Smooth muscle cell of the coronary artery (primary cell): Measurements from ENCODE around the gene CLK2. TPM values are rescaled to one million over a fixed set of nuclear protein-coding genes. Genes with fewer than 3 reads are reported as not detected.

Experiments
- total RNA-seq: library from RNA; depleted of rRNA; stranded (reverse); fragments of >200 nt; gene quantifications from 2 replicates; pipeline ENCODE4 v1.2.3, GENCODE V29; 2014; ENCODE audit warnings: low replicate concordance

The CLK2 gene
- total RNA-seq: 27.1 and 64.4 TPM in 2 replicates

DNA sequence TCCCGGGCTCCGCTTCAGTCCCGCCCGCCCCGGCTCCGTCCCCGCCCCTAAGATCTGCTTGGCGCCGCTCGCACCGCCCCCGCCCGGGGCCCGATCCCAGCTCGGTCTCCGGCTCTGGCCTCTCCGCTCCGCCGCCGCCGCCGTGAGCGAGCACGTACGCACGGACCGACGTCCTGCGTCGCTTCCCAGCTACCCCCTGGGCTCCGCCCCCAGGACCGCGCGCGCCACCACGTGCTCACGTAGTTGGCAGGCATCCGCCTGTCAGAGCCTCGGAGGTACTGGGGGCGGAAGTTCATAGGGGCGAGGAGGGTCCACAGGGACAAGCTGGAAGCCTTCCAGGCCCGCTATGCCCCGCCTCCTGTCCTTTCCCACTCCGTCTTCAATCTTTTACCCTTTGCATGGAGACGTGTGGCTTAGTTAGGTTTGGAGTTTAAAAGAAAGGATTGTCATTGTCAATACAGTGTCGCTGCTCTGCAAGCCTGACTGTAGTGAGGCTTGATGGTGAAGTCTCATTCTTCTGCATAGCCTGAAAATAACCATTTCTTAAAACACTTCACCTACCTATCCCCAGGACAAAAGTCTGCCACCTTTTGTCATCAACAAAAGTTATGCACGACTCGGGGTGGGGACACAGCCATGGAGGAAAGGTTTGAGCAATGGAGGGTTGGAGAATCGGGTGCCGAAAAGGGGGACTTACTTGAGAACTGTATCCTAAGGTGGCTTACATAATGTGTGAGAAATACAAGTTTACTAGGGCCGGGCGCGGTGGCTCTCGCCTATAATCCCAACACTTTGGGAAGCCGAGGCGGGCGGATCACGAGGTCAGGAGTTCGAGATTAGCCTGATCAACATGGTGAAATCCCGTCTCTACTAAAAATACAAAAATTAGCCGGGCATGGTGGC is at the start of gene CLK2:
TSS of gene CLK2 (minus strand) at position 162 of the 903 bp plus-strand sequence. CDS start 2,527 bp downstream, outside the sequence.

DNA sequence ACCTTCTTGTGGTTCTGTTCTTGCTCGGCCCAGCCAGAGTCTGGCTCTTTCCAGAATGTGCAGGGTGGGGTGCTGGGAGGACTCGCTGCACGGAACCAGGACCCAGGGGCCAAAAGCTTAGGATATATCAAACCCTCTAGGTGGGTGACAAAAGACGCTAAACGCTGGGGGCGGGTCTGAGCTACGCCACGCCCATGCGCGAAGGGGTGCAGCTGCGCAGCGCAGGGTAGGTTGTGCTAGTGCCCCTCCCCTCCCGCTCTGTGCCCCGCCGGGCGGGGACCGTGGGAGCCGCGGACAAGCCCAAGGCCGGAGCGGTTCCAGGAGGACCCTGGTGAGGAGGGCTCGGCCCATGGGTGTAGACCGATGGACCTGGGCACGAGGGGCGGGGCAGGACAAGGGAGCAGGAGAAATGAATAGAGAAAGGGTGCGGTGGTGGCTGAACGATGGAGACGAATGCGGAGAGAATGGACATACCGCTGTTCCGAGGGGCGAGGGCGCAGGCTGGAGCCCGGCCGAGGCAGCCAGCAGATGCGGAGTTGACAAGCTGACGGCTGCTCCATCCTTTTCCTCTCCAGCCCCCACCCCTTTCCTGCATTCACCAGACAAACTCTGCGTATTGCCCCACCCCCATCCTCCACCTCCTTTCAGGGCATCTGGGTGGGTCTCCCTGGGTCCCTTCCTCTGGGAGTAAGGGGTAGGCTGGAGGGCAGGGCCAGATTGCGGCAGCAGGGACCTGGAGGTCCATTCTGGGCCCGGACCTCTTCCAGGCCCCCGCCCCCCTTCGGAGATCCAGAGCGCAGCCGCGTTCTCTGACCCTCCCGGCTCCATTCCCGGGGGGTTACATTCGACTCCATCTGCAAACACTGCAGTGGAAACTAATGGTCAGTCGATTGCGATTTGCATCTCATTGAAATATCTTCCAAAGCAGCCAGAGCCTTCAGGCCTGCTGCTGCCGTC is 47.6 kb upstream of the CLK2 start, which contains the start of gene RUSC1:
TSS of gene RUSC1 (plus strand) at position 234 of the 957 bp plus-strand sequence. CDS start 880 bp downstream, outside the sequence.

DNA sequence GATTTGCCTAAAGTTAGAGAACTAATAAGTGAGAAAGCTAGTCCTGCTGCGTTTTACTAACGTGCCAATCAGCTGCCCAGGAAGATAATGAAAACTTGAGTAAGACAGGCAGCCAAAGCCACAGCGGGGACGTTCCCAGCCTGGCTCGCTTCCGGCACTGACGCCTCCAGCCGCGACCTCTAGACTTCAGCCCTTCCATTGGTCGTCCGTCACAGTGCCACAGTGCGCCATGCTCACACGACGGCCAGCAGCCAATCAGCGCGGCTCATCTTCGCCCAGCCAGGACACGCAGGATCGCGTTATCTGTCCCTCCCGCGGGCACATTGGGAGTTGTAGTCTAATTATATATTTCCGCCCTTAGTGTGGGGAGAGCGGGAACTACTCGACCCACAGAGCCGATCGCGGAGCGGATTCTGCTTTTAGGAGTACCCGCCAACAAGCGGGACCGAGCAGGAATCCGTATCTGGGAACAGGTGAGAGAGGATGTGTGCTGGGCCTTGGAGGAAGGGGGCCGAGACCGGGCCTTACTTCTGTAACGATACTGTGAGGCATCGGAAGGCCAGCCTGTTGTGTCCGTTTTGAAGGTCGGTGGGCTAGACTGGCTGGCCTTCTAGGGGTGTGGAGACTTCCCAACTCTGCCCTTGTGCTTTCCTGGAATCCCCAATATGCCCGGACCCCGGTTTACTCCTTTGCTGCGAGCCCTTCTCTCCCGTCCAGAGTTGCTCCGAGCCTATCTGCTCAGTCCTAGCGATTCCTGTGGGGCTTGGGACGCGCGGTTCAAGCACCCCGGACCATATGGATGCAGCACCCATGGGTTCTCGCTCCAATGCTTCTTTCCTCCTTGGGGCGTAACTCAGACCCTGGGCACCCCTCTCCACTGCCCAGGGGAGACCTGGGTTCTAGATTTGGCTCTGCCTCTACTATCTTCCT is 35.5 kb upstream of the CLK2 start, which contains the start of gene FDPS:
TSS of gene FDPS (plus strand) at position 374 of the 930 bp plus-strand sequence. CDS start 924 bp downstream, outside the sequence.

DNA sequence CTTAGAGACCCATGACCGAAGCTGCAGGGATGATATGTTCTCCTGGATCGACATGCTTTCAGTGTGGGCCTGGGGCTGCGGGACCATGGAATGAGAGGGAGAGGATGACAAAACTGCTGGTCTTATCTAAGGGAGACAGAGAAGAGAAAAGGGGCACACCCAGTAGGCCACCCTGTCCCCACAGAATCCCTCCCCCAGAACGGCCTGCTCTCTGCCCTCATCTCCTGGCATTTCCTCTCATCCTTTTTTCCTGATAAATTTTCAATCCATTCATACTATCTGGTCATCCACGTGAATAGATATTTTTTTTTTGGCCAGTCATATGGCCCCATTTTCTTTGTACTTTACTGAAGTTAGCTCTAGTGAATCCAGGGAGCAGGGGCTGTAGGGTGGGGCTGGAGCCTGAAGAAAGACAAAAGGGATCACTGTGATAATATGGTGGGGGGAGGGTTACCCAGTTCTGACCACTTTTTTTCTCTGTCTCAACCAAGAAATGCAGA is 28.1 kb upstream of the CLK2 start, which contains the start of gene PKLR:
TSS of gene PKLR (minus strand) at position 97 of the 500 bp plus-strand sequence. CDS start at position 54, 43 bp downstream.

DNA sequence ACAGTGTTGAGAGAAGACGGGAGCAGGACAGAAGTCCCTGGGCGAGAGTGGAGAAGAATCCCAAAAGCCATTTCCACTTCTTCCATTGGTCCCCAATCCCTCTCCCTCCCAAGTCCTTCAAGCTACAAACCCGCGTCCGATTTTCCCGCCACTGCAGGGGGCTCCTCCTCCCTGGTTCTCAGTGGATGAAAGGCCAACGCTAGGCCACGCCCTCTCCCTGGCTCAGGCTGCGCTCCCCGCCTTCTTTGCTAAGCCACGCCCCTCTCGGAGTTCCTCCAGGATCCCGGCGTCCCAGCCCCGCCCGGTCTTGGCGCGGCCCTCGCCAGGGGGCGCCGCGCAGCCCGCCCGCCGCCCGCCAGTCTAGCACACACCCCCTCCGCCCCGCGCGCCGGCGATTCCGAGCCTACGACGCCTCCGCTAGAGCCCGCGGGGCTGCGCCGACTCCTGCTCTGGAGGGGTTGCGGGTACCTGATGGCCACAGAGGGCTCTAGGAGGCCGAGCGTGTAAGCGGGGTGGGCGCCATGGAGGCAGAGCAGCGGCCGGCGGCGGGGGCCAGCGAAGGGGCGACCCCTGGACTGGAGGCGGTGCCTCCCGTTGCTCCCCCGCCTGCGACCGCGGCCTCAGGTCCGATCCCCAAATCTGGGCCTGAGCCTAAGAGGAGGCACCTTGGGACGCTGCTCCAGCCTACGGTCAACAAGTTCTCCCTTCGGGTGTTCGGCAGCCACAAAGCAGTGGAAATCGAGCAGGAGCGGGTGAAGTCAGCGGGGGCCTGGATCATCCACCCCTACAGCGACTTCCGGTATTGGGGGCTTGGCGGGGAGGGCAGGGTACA is 4.0 kb upstream of the CLK2 start, which contains the start of gene HCN3:
TSS of gene HCN3 (plus strand) at position 394 of the 832 bp plus-strand sequence. CDS start at position 522, 128 bp downstream.

DNA sequence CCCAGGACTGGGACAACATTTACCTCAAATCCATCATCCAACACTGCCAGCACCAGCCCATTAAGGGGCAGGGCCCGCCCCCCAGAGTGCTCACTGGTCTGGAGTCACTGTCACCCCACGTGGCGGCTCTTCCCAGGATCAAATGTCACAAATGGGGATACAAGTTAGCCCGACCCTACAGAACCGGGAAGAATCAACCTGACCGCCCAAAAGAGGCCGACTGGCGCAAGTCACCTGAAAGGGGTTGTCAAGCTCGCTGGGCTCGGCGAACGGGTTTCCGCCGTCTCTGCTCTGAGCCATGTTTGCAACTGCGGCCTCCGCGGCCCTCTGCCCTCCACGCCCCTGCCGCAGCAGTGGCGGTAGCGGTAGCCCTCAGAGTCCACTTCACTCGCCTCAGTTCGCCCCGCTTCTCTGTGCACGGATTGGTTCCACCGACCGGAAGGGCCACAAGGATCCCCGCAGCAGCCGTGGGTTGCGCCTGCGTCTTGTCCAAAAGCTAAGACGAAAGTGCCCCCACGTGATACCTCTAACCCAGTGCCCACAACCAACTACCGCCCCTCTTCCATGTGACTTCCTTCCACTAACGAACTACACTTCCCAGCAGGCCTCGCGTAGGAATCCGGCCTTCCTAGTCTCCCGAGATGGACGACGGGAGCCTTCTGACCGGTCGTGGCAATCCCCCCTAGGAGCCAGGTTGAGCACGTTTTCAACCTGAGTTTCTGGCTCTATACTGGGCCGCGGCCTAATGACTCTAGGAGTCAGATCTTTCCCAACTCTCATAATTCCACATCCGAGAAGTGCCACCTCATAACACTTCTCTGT is 11.2 kb downstream of the CLK2 start, which contains the start of gene SCAMP3:
TSS of gene SCAMP3 (minus strand) at position 509 of the 822 bp plus-strand sequence. CDS start at position 300, 209 bp downstream.

DNA sequence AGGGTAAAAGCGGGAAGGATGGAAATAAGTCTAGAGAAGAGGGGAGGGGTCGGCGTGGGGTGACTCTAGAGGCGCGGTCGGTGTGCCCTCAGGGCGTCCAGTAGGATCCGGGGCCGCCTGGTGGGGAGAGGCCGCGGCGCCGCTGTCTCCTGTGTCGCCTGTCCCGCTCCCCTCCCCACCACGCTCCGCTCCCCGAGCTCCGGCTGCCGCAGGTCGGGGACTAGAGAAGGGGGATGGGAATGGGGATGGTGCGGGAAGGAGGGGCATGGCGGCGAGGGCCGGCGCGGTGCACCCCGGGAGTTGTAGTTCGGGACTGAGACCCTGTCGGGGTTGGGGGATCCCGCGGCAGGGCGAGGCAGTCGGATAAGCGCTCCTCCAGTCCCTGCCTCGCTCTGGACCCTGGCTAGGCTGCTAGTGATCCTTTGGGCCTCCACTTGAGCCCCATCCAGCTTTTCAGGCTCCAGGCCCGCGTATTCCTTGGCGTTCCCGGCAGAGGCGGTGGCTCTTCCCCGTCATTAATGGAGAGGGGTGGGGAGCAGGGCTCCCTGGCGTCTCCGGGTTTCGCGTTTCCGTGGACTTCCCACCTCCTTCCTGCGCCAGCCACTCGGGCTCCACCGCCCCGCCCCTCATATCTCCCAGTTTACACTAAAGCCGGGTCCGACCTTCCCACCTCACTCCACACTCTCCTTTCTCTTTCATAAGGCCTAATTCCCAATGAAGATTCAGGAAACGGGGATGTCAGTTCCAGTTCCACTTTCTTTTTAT is 17.9 kb downstream of the CLK2 start, which contains the start of gene ENTREP3:
TSS of gene ENTREP3 (minus strand) at position 241 of the 765 bp plus-strand sequence. CDS start 606 bp downstream, outside the sequence.

Other genes starting within 250 kb of the CLK2 start
- not detected in 2 replicates for gene DCST2, start 239.7 kb downstream of the CLK2 start, total RNA-seq
- gene DCST1, start 239.7 kb downstream of the CLK2 start, total RNA-seq: not detected in 2 replicates
- gene ADAM15, start 222.2 kb downstream of the CLK2 start, total RNA-seq: 48.2 and 64.5 TPM in 2 replicates
- 1.8 and 5.7 TPM in 2 replicates for gene EFNA4, start 209.8 kb downstream of the CLK2 start, total RNA-seq
- 0.35 and 0.90 TPM in 2 replicates for gene EFNA3, start 194.7 kb downstream of the CLK2 start, total RNA-seq
- 0.23 and 4.9 TPM in 2 replicates for gene EFNA1, start 145.6 kb downstream of the CLK2 start, total RNA-seq
- 17.9 and 32.0 TPM in 2 replicates for gene SLC50A1, start 137.7 kb downstream of the CLK2 start, total RNA-seq
- 27.5 and 42.7 TPM in 2 replicates for gene DPM3, start 133.0 kb downstream of the CLK2 start, total RNA-seq
- gene KRTCAP2, start 100.2 kb downstream of the CLK2 start, total RNA-seq: 86.9 and 102 TPM in 2 replicates
- gene TRIM46, start 99.7 kb downstream of the CLK2 start, total RNA-seq: 1.5 and 3.5 TPM in 2 replicates
- gene THBS3, start 65.6 kb downstream of the CLK2 start, total RNA-seq: 35.0 and 52.5 TPM in 2 replicates
- 30.1 and 45.6 TPM in 2 replicates for gene MTX1, start 64.8 kb downstream of the CLK2 start, total RNA-seq
- gene ENTREP3, start 18.0 kb downstream of the CLK2 start, total RNA-seq: 2.5 and 3.6 TPM in 2 replicates
- gene SCAMP3, start 11.1 kb downstream of the CLK2 start, total RNA-seq: 16.7 and 30.7 TPM in 2 replicates
- 0.53 and 1.5 TPM in 2 replicates for gene HCN3, start 4.0 kb upstream of the CLK2 start, total RNA-seq
- not detected in 2 replicates for gene PKLR, start 27.9 kb upstream of the CLK2 start, total RNA-seq
- gene FDPS, start 35.4 kb upstream of the CLK2 start, total RNA-seq: 100 and 279 TPM in 2 replicates
- 6.0 and 8.2 TPM in 2 replicates for gene RUSC1, start 47.4 kb upstream of the CLK2 start, total RNA-seq